ENCODE results near the gene GPLD1. TPM values are rescaled to one million over a fixed set of nuclear protein-coding genes. Genes with fewer than 3 reads are reported as not detected.
"Not testable (repeated sequence)": the region's sequence is repeated elsewhere in the genome, so short reads cannot be mapped to it uniquely, and the experiment has no call there.

Gene GPLD1
- total RNA-seq, 1 experiment from 2014 or later: 1.3 TPM

- Histone ChIP-seq H3F3A (ENCODE audit: low read length, unreplicated experiment) (no peaks in the 10 kb centered on the region), H3K27me3 (ENCODE audit: low read length) (no peaks in the 10 kb centered on the region), H3K9me2 (replicated peaks; ENCODE audit: low read length) (no peaks in the 10 kb centered on the region), H4K20me1 (ENCODE audit: low read length) (peaks cover 13% of the 10 kb centered on the region; the same call in 1 of the 2 replicates), H3K9ac (ENCODE audit: low read length) (no peak overlapping the region), H3K4me3 (ENCODE audit: low read length) (no peak overlapping the region), H3K9me3 (ENCODE audit: low read length) (no peaks in the 10 kb centered on the region), H3K36me3 (ENCODE audit: low read depth, low read length) (peaks cover 5% of the 10 kb centered on the region), H3K4me2 (ENCODE audit: low read length) (no peak overlapping the region), H3K27ac (ENCODE audit: low read length) (no peak overlapping the region), H3K4me1 (ENCODE audit: insufficient read depth, low read length) (peaks cover 18% of the 10 kb centered on the region), H2AFZ (ENCODE audit: low read length) (no peak overlapping the region), H3K79me2 (ENCODE audit: low read length) (peaks cover 43% of the 10 kb centered on the region)
- POLR2A ChIA-PET (ENCODE audit: unreplicated experiment): no interaction called here
- intact Hi-C loops (cut with micrococcal nuclease): no loop called here
- no TSS peak for BruUV-seq (replicated peaks)
- no peak for ATAC-seq
- DNase-seq: no peak
- CTCF ChIA-PET: no interaction called here
- no peak for TF ChIP-seq EZH2 (IDR thresholded peaks at IDR 0.05; ENCODE audit: low read length, unreplicated experiment)
- no peak for TF ChIP-seq EZH2phosphoT487 (IDR thresholded peaks at IDR 0.05; ENCODE audit: borderline replicate concordance, low read length)
- no peak for TF ChIP-seq CTCF (conservative IDR thresholded peaks at IDR 0.05; ENCODE audit: low read depth, low read length)
Measured at GRCh38 chr6:24401458-24401857, 87.9 kb downstream of the GPLD1 start.

- H3K9me3 ChIP-seq (ENCODE audit: low read length); H3K4me3 ChIP-seq (ENCODE audit: low read length); ATAC-seq; BruUV-seq (replicated peaks); POLR2A ChIA-PET (ENCODE audit: unreplicated experiment); intact Hi-C loops (cut with micrococcal nuclease); CTCF ChIA-PET; H3K9me2 ChIP-seq (replicated peaks; ENCODE audit: low read length); H3K36me3 ChIP-seq (ENCODE audit: low read depth, low read length); H3F3A ChIP-seq (ENCODE audit: low read length, unreplicated experiment); H3K27me3 ChIP-seq (ENCODE audit: low read length); H2AFZ ChIP-seq (ENCODE audit: low read length); H3K4me2 ChIP-seq (ENCODE audit: low read length); H3K9ac ChIP-seq (ENCODE audit: low read length); H3K27ac ChIP-seq (ENCODE audit: low read length); DNase-seq: not testable (repeated sequence)
- Histone ChIP-seq H3K79me2 (ENCODE audit: low read length) (peaks cover 35% of the 10 kb centered on the region), H4K20me1 (ENCODE audit: low read length) (peaks cover 12% of the 10 kb centered on the region; the same call in 1 of the 2 replicates), H3K4me1 (ENCODE audit: insufficient read depth, low read length) (peaks cover 19% of the 10 kb centered on the region)
Measured at GRCh38 chr6:24400045-24401039, 89.0 kb downstream of the GPLD1 start.

- Histone ChIP-seq H3F3A (ENCODE audit: low read length, unreplicated experiment) (no peaks in the 10 kb centered on the region), H4K20me1 (ENCODE audit: low read length) (no peaks in the 10 kb centered on the region), H3K9me3 (ENCODE audit: low read length) (no peaks in the 10 kb centered on the region), H3K9me2 (replicated peaks; ENCODE audit: low read length) (no peaks in the 10 kb centered on the region), H3K36me3 (ENCODE audit: low read depth, low read length) (no peaks in the 10 kb centered on the region), H3K9ac (ENCODE audit: low read length) (no peak overlapping the region), H3K27me3 (ENCODE audit: low read length) (no peaks in the 10 kb centered on the region), H3K4me2 (ENCODE audit: low read length) (no peak overlapping the region), H3K4me3 (ENCODE audit: low read length) (no peak overlapping the region), H3K4me1 (ENCODE audit: insufficient read depth, low read length) (peaks cover 13% of the 10 kb centered on the region), H2AFZ (ENCODE audit: low read length) (no peak overlapping the region), H3K27ac (ENCODE audit: low read length) (no peak overlapping the region), H3K79me2 (ENCODE audit: low read length) (peaks cover 8% of the 10 kb centered on the region)
- DNase-seq: no peak
- CTCF ChIA-PET: interaction anchor here (0.6 kb wide), 1 partner anchor 9 kb away, joined by 7 read pairs; no protein-coding TSS in a partner anchor
- no TSS peak for BruUV-seq (replicated peaks)
- POLR2A ChIA-PET (ENCODE audit: unreplicated experiment): no interaction called here
- TF ChIP-seq CTCF (conservative IDR thresholded peaks at IDR 0.05; ENCODE audit: low read depth, low read length): no peak
- no peak for TF ChIP-seq EZH2 (IDR thresholded peaks at IDR 0.05; ENCODE audit: low read length, unreplicated experiment)
- TF ChIP-seq EZH2phosphoT487 (IDR thresholded peaks at IDR 0.05; ENCODE audit: borderline replicate concordance, low read length): no peak
- ATAC-seq: no peak
- intact Hi-C loops (cut with micrococcal nuclease): no loop called here
Measured at GRCh38 chr6:24397631-24398030, 91.7 kb downstream of the GPLD1 start.
